Stimulated activated memory B cell treated with anti-CD40 and anti-IgM and Interleukin-4, amounts not matched to agents 10 μg/mL and 1 μg/mL and 100 μg/mL, for 72 hours (primary cell): ENCODE measurements around the gene EPS8L1.
A peak's percentile ranks its signal among the peaks of the same experiment; 100 is the strongest.
"Not testable (repeated sequence)": the region's sequence is repeated elsewhere in the genome, so short reads cannot be mapped to it uniquely, and the experiment has no call there.

Experiments
- ATAC-seq: fragments of 150-1000 bp; cut with Tn5 transposase; 2 replicates; pipeline ENCODE4 v1.10.0; 2021
- H3K27ac Mint-ChIP-seq: one replicate; pipeline ENCODE4 v1.8.0; 2022; ENCODE audit warnings: mild to moderate bottlenecking, mixed read lengths
- H3K27me3 Mint-ChIP-seq: one replicate; pipeline ENCODE4 v1.8.0; 2022; ENCODE audit warnings: mixed read lengths
- H3K36me3 Mint-ChIP-seq: one replicate; pipeline ENCODE4 v1.8.0; 2022; ENCODE audit warnings: mixed read lengths
- H3K4me1 Mint-ChIP-seq: one replicate; pipeline ENCODE4 v1.8.0; 2022; ENCODE audit warnings: mixed read lengths
- H3K4me3 Mint-ChIP-seq: one replicate; pipeline ENCODE4 v1.8.0; 2022; ENCODE audit warnings: mild to moderate bottlenecking, moderate library complexity, mixed read lengths
- H3K9me3 Mint-ChIP-seq: one replicate; pipeline ENCODE4 v1.8.0; 2022; ENCODE audit warnings: mixed read lengths

The EPS8L1 gene

GRCh38 chr19:55044286-55044685, 31.4 kb upstream of the EPS8L1 start:
- peaks cover 14% of the 10 kb centered on the region for H3K4me1 Mint-ChIP-seq
- peaks cover 68% of the 10 kb centered on the region for H3K36me3 Mint-ChIP-seq
- H3K4me3 Mint-ChIP-seq = no peak overlapping the region
- no peak overlapping the region for H3K27ac Mint-ChIP-seq
- no peaks in the 10 kb centered on the region for H3K9me3 Mint-ChIP-seq
- ATAC-seq = no peak
- H3K27me3 Mint-ChIP-seq = no peaks in the 10 kb centered on the region

- Mint-ChIP-seq H3K36me3 (peaks cover 68% of the 10 kb centered on the region), H3K4me1 (peaks cover 14% of the 10 kb centered on the region), H3K4me3 (no peak overlapping the region), H3K27me3 (no peaks in the 10 kb centered on the region), H3K27ac (no peak overlapping the region), H3K9me3 (no peaks in the 10 kb centered on the region)
- ATAC-seq = no peak
Observed at GRCh38 chr19:55044771-55045716, 30.6 kb upstream of the EPS8L1 start.

GRCh38 chr19:55046975-55047622, 28.6 kb upstream of the EPS8L1 start:
- Mint-ChIP-seq H3K36me3 (peaks cover 73% of the 10 kb centered on the region), H3K4me1 (peaks cover 7% of the 10 kb centered on the region), H3K27me3 (no peaks in the 10 kb centered on the region), H3K4me3 (no peak overlapping the region), H3K9me3 (no peaks in the 10 kb centered on the region), H3K27ac (no peak overlapping the region)
- ATAC-seq = no peak

- Mint-ChIP-seq H3K27ac (no peak overlapping the region), H3K4me1 (no peaks in the 10 kb centered on the region), H3K36me3 (peaks cover 71% of the 10 kb centered on the region), H3K27me3 (no peaks in the 10 kb centered on the region), H3K4me3 (no peak overlapping the region), H3K9me3 (no peaks in the 10 kb centered on the region)
- ATAC-seq = no peak
Observed at GRCh38 chr19:55047951-55048350, 27.7 kb upstream of the EPS8L1 start.

- Mint-ChIP-seq H3K4me1 (no peaks in the 10 kb centered on the region), H3K9me3 (no peaks in the 10 kb centered on the region), H3K27ac (no peak overlapping the region), H3K36me3 (peaks cover 71% of the 10 kb centered on the region), H3K27me3 (no peaks in the 10 kb centered on the region), H3K4me3 (no peak overlapping the region)
- no peak for ATAC-seq
Observed at GRCh38 chr19:55048446-55048845, 27.2 kb upstream of the EPS8L1 start.

- peaks cover 67% of the 10 kb centered on the region for H3K36me3 Mint-ChIP-seq
- H3K27ac Mint-ChIP-seq = no peak overlapping the region
- H3K9me3 Mint-ChIP-seq = no peaks in the 10 kb centered on the region
- no peak overlapping the region for H3K4me3 Mint-ChIP-seq
- H3K4me1 Mint-ChIP-seq = no peaks in the 10 kb centered on the region
- no peak for ATAC-seq
- H3K27me3 Mint-ChIP-seq = no peaks in the 10 kb centered on the region
Observed at GRCh38 chr19:55050749-55051532, 24.7 kb upstream of the EPS8L1 start.

- Mint-ChIP-seq H3K36me3 (peaks cover 70% of the 10 kb centered on the region), H3K4me1 (no peaks in the 10 kb centered on the region), H3K9me3 (no peaks in the 10 kb centered on the region), H3K4me3 (no peak overlapping the region), H3K27me3 (no peaks in the 10 kb centered on the region), H3K27ac (no peak overlapping the region)
- no peak for ATAC-seq
Observed at GRCh38 chr19:55053735-55054134, 21.9 kb upstream of the EPS8L1 start.

GRCh38 chr19:55056827-55057226, 18.8 kb upstream of the EPS8L1 start:
- Mint-ChIP-seq H3K27me3 (no peaks in the 10 kb centered on the region), H3K4me3 (no peak overlapping the region), H3K4me1 (peaks cover 1% of the 10 kb centered on the region), H3K27ac (no peak overlapping the region), H3K36me3 (peaks cover 55% of the 10 kb centered on the region), H3K9me3 (no peaks in the 10 kb centered on the region)
- ATAC-seq = no peak

- H3K36me3 Mint-ChIP-seq = peaks cover 37% of the 10 kb centered on the region
- no peaks in the 10 kb centered on the region for H3K27me3 Mint-ChIP-seq
- H3K27ac Mint-ChIP-seq = no peak overlapping the region
- H3K4me3 Mint-ChIP-seq = no peak overlapping the region
- ATAC-seq = no peak
- no peaks in the 10 kb centered on the region for H3K9me3 Mint-ChIP-seq
- peaks cover 8% of the 10 kb centered on the region for H3K4me1 Mint-ChIP-seq
Observed at GRCh38 chr19:55058781-55059610, 16.7 kb upstream of the EPS8L1 start.

- not testable (repeated sequence) for H3K9me3 Mint-ChIP-seq, H3K4me3 Mint-ChIP-seq, H3K27ac Mint-ChIP-seq, H3K4me1 Mint-ChIP-seq, H3K27me3 Mint-ChIP-seq, ATAC-seq
- H3K36me3 Mint-ChIP-seq = peaks cover 36% of the 10 kb centered on the region
Observed at GRCh38 chr19:55060287-55060686, 15.4 kb upstream of the EPS8L1 start.

- peaks cover 21% of the 10 kb centered on the region for H3K27me3 Mint-ChIP-seq
- peak within 1 kb of the TSS; percentile 90 for H3K4me3 Mint-ChIP-seq
- peaks cover 4% of the 10 kb centered on the region for H3K9me3 Mint-ChIP-seq
- peak within 1 kb of the TSS; percentile 75 for H3K27ac Mint-ChIP-seq
- H3K4me1 Mint-ChIP-seq = peaks cover 10% of the 10 kb centered on the region
- peak; percentile 99 for ATAC-seq
- H3K36me3 Mint-ChIP-seq = peaks cover 13% of the 10 kb centered on the region
Observed at GRCh38 chr19:55062735-55063491, 12.8 kb upstream of the EPS8L1 start, which contains the start of gene RDH13. Gene RDH13 (minus strand): TSS chr19:55063148. CDS start chr19:55063032, 116 bp downstream.

GRCh38 chr19:55063492-55063843, 12.2 kb upstream of the EPS8L1 start:
- peaks cover 27% of the 10 kb centered on the region for H3K27me3 Mint-ChIP-seq
- peaks cover 4% of the 10 kb centered on the region for H3K9me3 Mint-ChIP-seq
- H3K4me3 Mint-ChIP-seq = peak overlapping the region; percentile 90
- no peak overlapping the region for H3K27ac Mint-ChIP-seq
- peaks cover 8% of the 10 kb centered on the region for H3K36me3 Mint-ChIP-seq
- peaks cover 16% of the 10 kb centered on the region for H3K4me1 Mint-ChIP-seq
- no peak for ATAC-seq

- not testable (repeated sequence) for H3K9me3 Mint-ChIP-seq, H3K27ac Mint-ChIP-seq, ATAC-seq, H3K4me3 Mint-ChIP-seq, H3K36me3 Mint-ChIP-seq
- Mint-ChIP-seq H3K4me1 (peaks cover 27% of the 10 kb centered on the region), H3K27me3 (peaks cover 47% of the 10 kb centered on the region)
Observed at GRCh38 chr19:55065516-55065915, 10.2 kb upstream of the EPS8L1 start.

- H3K4me1 Mint-ChIP-seq = peaks cover 27% of the 10 kb centered on the region
- peaks cover 54% of the 10 kb centered on the region for H3K27me3 Mint-ChIP-seq
Observed at GRCh38 chr19:55066107-55066709, 9.5 kb upstream of the EPS8L1 start.

More at GRCh38 chr19:55066107-55066709, 9.5 kb upstream of the EPS8L1 start:
- peaks cover 4% of the 10 kb centered on the region for H3K9me3 Mint-ChIP-seq
- no peak overlapping the region for H3K27ac Mint-ChIP-seq
- ATAC-seq = no peak
- no peak overlapping the region for H3K4me3 Mint-ChIP-seq
- H3K36me3 Mint-ChIP-seq = no peaks in the 10 kb centered on the region
